Tibial artery (tissue), 4 donors: Measurements from ENCODE around the gene HADHA.
A peak's percentile ranks its signal among the peaks of the same experiment; 100 is the strongest.
"Not testable (repeated sequence)": the region's sequence is repeated elsewhere in the genome, so short reads cannot be mapped to it uniquely, and the experiment has no call there.

Experiments
- DNase-seq, 2 donors: peaks; one replicate each; pipeline ENCODE4 v3.0.0-alpha.2; 2019
- H3K27ac ChIP-seq, 2 donors: fragments of 200-600 bp; sonication (generic) in 1 of 2; 1 replicate in 1 of 2; 2 replicates in 1 of 2; pipeline ENCODE4 v1.5.1; 2018 to 2019; ENCODE audit warnings: mild to moderate bottlenecking in 1 of 2
- H3K27me3 ChIP-seq, 2 donors: fragments of 200-600 bp; sonication (generic) in 1 of 2; one replicate each; pipeline versions ENCODE4 v1.5.1 to v1.6.0; 2016 to 2019
- H3K36me3 ChIP-seq, 3 donors: fragments of 200-600 bp; sonication (generic) in 2 of 3; one replicate each; pipeline ENCODE4 v1.5.1; 2016 to 2019; ENCODE audit warnings: mild to moderate bottlenecking in 2 of 3
- H3K4me1 ChIP-seq, 4 donors: fragments of 200-600 bp; sonication (generic) in 2 of 4; 1 replicate in 3 of 4; 2 replicates in 1 of 4; pipeline ENCODE4 v1.5.1; 2016 to 2019
- H3K4me3 ChIP-seq, 2 donors: fragments of 200-600 bp; sonication (generic) in 1 of 2; 1 replicate in 1 of 2; 2 replicates in 1 of 2; pipeline ENCODE4 v1.5.1; 2018 to 2019; ENCODE audit warnings: mild to moderate bottlenecking in 2 of 2
- H3K9me3 ChIP-seq, 3 donors: fragments of 200-600 bp; sonication (generic) in 1 of 3; one replicate each; pipeline ENCODE4 v1.5.1; 2016 to 2019
- intact Hi-C: fragments of 100-400 bp; cut with DNase I; formaldehyde crosslinking; loops from one replicate; pipeline ENCODE4 v1.15.0; 2023; ENCODE audit warnings: low total_unique reads
- TF ChIP-seq, protein P1 (sequence below), 2 experiments: fragments of 200-600 bp in 1 of 2; fragments of 450-650 bp in 1 of 2; IDR thresholded peaks; one replicate each; pipeline ENCODE4 v1.5.1; 2017 to 2019; ENCODE audit warnings: antibody characterized with exemption in 2 of 2, mild to moderate bottlenecking in 1 of 2, moderate library complexity in 1 of 2

Gene HADHA

DNA sequence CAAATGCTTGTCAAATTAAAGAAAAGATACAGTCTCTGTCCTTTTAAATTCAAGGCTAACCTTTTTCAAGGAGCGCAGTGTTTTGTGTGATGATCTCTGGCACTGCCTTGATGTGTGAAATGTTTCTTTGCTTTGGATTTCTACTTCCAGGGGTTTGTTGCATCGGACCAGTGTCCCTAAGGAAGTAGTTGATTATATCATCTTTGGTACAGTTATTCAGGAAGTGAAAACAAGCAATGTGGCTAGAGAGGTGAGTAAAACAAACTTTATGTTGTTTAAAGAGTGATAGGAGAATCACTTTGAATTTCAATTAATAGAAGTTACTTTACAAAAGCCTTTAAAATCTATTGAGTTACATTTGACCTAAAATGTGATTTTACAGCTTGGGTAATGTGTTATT lies 29.1 kb upstream of the HADHA start:
- Histone ChIP-seq H3K27ac (peak overlapping the region; percentile 58 to 59), H3K36me3 (peaks cover 14 to 29% (median 19%) of the 10 kb centered on the region in 3 donors), H3K27me3 (no peaks in the 10 kb centered on the region), H3K4me3 (no peak overlapping the region), H3K9me3 (no peaks in the 10 kb centered on the region), H3K4me1 (peaks cover 0 to 18% (median 5%) of the 10 kb centered on the region in 4 donors)
- intact Hi-C loops, result no loop called here
- TF ChIP-seq, protein P1, sequence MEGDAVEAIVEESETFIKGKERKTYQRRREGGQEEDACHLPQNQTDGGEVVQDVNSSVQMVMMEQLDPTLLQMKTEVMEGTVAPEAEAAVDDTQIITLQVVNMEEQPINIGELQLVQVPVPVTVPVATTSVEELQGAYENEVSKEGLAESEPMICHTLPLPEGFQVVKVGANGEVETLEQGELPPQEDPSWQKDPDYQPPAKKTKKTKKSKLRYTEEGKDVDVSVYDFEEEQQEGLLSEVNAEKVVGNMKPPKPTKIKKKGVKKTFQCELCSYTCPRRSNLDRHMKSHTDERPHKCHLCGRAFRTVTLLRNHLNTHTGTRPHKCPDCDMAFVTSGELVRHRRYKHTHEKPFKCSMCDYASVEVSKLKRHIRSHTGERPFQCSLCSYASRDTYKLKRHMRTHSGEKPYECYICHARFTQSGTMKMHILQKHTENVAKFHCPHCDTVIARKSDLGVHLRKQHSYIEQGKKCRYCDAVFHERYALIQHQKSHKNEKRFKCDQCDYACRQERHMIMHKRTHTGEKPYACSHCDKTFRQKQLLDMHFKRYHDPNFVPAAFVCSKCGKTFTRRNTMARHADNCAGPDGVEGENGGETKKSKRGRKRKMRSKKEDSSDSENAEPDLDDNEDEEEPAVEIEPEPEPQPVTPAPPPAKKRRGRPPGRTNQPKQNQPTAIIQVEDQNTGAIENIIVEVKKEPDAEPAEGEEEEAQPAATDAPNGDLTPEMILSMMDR (IDR thresholded peaks at IDR 0.05), result no peak
- DNase-seq, result no peak

DNA sequence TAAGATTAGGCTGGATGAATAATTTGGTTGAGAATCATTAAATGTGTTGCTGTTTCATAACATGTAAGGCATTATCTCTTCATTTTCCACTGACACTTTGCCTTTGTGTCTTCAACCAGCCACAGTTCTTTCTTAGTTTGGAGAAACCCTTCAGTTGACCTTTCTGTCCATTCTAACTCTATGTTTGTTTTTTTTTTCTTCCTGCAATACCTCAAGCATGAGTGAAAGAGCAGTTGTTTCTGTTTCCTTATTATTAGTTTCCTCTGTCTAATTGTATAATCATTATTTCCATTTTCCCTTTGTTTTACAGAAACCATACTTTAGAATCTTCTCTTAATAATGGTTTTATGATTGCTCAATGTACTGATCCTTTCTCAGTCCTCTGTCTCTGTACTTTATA lies 25.9 kb upstream of the HADHA start:
- Histone ChIP-seq H3K9me3 (no peaks in the 10 kb centered on the region), H3K4me1 (peaks cover 0 to 18% (median 5%) of the 10 kb centered on the region in 4 donors), H3K36me3 (peaks cover 0 to 20% (median under 1%) of the 10 kb centered on the region in 3 donors), H3K4me3 (no peak overlapping the region), H3K27me3 (no peaks in the 10 kb centered on the region), H3K27ac (no peak overlapping the region)
- no peak for DNase-seq
- TF ChIP-seq, protein P1 (IDR thresholded peaks at IDR 0.05), result no peak
- intact Hi-C loops, result no loop called here

DNA sequence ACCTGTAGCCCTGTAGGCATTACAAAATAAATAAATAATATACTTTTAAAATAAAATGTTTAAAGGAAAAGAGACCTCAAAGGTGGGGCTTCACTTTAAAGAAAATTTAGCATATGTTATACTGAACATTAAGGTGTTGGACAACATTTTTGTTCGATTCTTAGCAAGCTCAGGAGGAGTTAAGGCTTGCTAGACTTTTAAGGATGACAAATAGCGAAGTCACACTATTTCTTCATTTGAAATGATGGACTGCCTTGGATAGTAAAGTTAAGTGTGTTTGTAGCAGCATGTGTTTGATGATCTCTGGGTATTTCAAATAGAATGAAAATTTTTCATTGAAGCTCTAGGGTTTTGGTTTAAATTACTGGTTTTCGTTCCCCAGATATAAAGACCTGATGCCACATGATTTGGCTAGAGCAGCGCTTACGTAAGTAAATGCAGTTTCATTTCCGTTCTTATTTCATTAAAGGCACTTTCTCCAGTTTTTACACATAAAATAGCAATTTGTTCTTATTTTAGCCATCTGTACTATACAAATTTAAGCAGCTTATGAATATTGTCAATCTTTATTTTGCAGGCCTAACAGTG lies 25.2 kb upstream of the HADHA start:
- intact Hi-C loops, result no loop called here
- H3K27me3 ChIP-seq, result no peaks in the 10 kb centered on the region
- DNase-seq, result no peak
- TF ChIP-seq, protein P1 (IDR thresholded peaks at IDR 0.05), result no peak
- H3K9me3 ChIP-seq, result no peaks in the 10 kb centered on the region
- peaks cover 0 to 16% (median 5%) of the 10 kb centered on the region in 4 donors for H3K4me1 ChIP-seq
- H3K4me3 ChIP-seq, result no peak overlapping the region
- no peak overlapping the region for H3K27ac ChIP-seq
- peaks cover 0 to 27% (median 7%) of the 10 kb centered on the region in 3 donors for H3K36me3 ChIP-seq

DNA sequence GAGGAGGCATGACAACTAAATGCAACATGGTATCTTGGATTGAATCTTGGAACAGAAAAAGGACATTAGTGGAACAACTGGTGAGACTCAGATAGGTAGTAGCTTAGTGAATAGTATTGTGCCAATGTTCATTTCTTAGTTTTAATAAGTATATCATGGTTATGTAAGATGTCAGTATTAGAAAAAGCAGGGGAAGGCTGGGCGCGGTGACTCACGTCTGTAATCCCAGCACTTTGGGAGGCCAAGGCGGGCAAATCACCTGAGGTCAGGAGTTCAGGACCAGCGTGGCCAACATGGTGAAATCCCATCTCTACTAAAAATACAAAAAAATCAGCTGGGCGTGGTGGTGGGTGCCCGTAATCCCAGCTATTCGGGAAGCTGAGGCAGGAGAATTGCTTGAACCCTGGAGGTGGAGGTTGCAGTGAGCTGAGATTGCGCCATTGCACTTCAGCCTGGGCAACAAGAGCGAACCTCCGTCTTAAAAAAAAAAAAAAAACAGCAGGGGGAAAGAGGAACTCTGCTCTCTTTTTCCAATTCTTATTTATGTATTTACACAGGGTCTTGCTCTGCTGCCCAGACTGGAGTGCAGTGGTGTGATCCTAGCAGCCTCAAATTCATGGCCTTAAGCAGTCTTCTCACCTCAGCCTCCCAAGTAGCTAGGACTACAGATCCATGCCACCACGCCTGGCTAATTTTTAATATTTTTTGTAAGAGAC lies 24.4 kb upstream of the HADHA start:
- H3K27me3 ChIP-seq, H3K4me1 ChIP-seq, H3K27ac ChIP-seq, H3K9me3 ChIP-seq, H3K4me3 ChIP-seq, intact Hi-C loops, DNase-seq: not testable (repeated sequence)
- peaks cover 0 to 36% (median 14%) of the 10 kb centered on the region in 3 donors for H3K36me3 ChIP-seq

DNA sequence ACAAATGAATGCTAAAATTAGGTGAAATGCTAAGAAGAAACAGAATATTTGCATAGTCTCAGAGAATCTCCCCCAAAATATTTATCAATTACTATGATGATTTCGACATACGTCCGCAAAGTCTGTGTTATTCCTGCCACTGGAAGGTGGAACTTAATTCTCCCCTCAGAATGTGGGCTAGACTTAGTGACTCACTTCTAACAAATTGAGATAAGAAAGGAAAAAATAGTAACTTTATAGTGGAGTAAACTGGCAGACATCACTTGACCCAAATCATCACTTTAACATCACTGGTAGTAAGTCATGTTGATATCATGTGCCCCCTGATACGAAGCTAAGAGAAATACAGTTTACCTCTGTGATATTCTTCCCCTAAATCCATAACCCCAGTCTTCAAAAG lies 23.8 kb upstream of the HADHA start:
- H3K27me3 ChIP-seq, result no peaks in the 10 kb centered on the region
- TF ChIP-seq, protein P1 (IDR thresholded peaks at IDR 0.05), result no peak
- H3K36me3 ChIP-seq, result peaks cover 0 to 40% (median 20%) of the 10 kb centered on the region in 3 donors
- H3K4me3 ChIP-seq, result no peak overlapping the region
- no peak overlapping the region for H3K27ac ChIP-seq
- no peak for DNase-seq
- peaks cover 0 to 1% (median under 1%) of the 10 kb centered on the region in 4 donors for H3K4me1 ChIP-seq
- no peaks in the 10 kb centered on the region for H3K9me3 ChIP-seq
- intact Hi-C loops, result no loop called here

DNA sequence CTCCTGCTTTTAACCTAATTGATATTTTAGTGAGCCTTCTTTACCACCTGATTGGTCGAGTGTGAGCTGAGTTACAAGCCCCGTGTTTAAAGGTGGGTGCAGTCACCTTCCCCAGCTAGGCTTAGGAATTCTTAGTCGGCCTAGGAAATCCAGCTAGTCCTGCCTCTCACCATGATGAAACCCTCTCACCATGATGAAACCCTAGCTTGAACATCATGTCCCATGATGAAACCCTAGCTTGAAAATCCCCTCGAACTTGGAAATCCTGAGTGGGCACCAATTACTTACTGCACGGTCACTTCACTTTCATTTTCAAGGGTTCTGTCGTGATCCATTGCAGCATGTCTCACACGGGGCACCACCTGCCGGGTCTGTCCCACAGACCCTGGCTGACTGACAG lies 14.4 kb upstream of the HADHA start:
- DNase-seq, H3K27me3 ChIP-seq, H3K4me1 ChIP-seq, H3K9me3 ChIP-seq, intact Hi-C loops, H3K4me3 ChIP-seq, H3K27ac ChIP-seq: not testable (repeated sequence)
- peaks cover 10 to 35% (median 25%) of the 10 kb centered on the region in 3 donors for H3K36me3 ChIP-seq
